ENCODE measurements around the gene C14orf132. TPM values are rescaled to one million over a fixed set of nuclear protein-coding genes. Genes with fewer than 3 reads are reported as not detected.

C14orf132 gene
- total RNA-seq, 2 donors from 2014 or later, result 12.3 to 21.9 TPM

- H3K36me3 ChIP-seq (ENCODE audit: control insufficient read depth, insufficient read depth, low read length), result no peaks in the 10 kb centered on the region
- Mint-ChIP-seq H3K4me3 (no peak overlapping the region), H3K36me3 (ENCODE audit: low read depth) (no peaks in the 10 kb centered on the region), H3K4me1 (no peaks in the 10 kb centered on the region), H3K27me3 (ENCODE audit: insufficient read depth) (no peaks in the 10 kb centered on the region), H3K9me3 (peaks cover 19% of the 10 kb centered on the region), H3K27ac (no peak overlapping the region)
- WGBS, 2 experiments (ENCODE audit: insufficient coverage in 1 of 2, insufficient read length in 1 of 2), result 85 to 100% methylated on average over 2 to 3 of the region's 3 CpGs
- no peak overlapping the region for H3K4me3 ChIP-seq (ENCODE audit: low read length)
- H3K27ac ChIP-seq (ENCODE audit: low read depth, low read length), result no peak overlapping the region
- H3K27me3 ChIP-seq (ENCODE audit: control insufficient read depth, insufficient read depth, low read length, poor library complexity, severe bottlenecking), result no peaks in the 10 kb centered on the region
- DNase-seq, result no peak
- H3K4me1 ChIP-seq (ENCODE audit: control insufficient read depth, insufficient read depth, low read length), result no peaks in the 10 kb centered on the region
- peaks cover 8% of the 10 kb centered on the region for H3K9me3 ChIP-seq (ENCODE audit: control insufficient read depth, low read length)
- TF ChIP-seq, protein P1, sequence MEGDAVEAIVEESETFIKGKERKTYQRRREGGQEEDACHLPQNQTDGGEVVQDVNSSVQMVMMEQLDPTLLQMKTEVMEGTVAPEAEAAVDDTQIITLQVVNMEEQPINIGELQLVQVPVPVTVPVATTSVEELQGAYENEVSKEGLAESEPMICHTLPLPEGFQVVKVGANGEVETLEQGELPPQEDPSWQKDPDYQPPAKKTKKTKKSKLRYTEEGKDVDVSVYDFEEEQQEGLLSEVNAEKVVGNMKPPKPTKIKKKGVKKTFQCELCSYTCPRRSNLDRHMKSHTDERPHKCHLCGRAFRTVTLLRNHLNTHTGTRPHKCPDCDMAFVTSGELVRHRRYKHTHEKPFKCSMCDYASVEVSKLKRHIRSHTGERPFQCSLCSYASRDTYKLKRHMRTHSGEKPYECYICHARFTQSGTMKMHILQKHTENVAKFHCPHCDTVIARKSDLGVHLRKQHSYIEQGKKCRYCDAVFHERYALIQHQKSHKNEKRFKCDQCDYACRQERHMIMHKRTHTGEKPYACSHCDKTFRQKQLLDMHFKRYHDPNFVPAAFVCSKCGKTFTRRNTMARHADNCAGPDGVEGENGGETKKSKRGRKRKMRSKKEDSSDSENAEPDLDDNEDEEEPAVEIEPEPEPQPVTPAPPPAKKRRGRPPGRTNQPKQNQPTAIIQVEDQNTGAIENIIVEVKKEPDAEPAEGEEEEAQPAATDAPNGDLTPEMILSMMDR (conservative IDR thresholded peaks at IDR 0.05), result no peak
- H3K9ac ChIP-seq (ENCODE audit: extremely low read depth, low read length, poor library complexity, severe bottlenecking), result no peak overlapping the region
These were observed 81.2 kb downstream of the C14orf132 start for GRCh38 chr14:96120392-96120791.

- no peaks in the 10 kb centered on the region for H3K36me3 ChIP-seq (ENCODE audit: control insufficient read depth, insufficient read depth, low read length)
- no peak for DNase-seq
- Mint-ChIP-seq H3K27ac (no peak overlapping the region), H3K36me3 (ENCODE audit: low read depth) (no peaks in the 10 kb centered on the region), H3K4me3 (no peak overlapping the region), H3K4me1 (no peaks in the 10 kb centered on the region), H3K9me3 (peaks cover 14% of the 10 kb centered on the region), H3K27me3 (ENCODE audit: insufficient read depth) (no peaks in the 10 kb centered on the region)
- H3K4me1 ChIP-seq (ENCODE audit: control insufficient read depth, insufficient read depth, low read length), result no peaks in the 10 kb centered on the region
- no peaks in the 10 kb centered on the region for H3K27me3 ChIP-seq (ENCODE audit: control insufficient read depth, insufficient read depth, low read length, poor library complexity, severe bottlenecking)
- WGBS, 2 experiments (ENCODE audit: insufficient coverage in 1 of 2, insufficient read length in 1 of 2), result 92 to 96% methylated on average over 4 of the region's 4 CpGs
- no peak overlapping the region for H3K4me3 ChIP-seq (ENCODE audit: low read length)
- H3K9ac ChIP-seq (ENCODE audit: extremely low read depth, low read length, poor library complexity, severe bottlenecking), result no peak overlapping the region
- no peak overlapping the region for H3K27ac ChIP-seq (ENCODE audit: low read depth, low read length)
- TF ChIP-seq, protein P1 (conservative IDR thresholded peaks at IDR 0.05), result no peak
- H3K9me3 ChIP-seq (ENCODE audit: control insufficient read depth, low read length), result peaks cover 5% of the 10 kb centered on the region
These were observed 81.8 kb downstream of the C14orf132 start for GRCh38 chr14:96120941-96121340.

DNA sequence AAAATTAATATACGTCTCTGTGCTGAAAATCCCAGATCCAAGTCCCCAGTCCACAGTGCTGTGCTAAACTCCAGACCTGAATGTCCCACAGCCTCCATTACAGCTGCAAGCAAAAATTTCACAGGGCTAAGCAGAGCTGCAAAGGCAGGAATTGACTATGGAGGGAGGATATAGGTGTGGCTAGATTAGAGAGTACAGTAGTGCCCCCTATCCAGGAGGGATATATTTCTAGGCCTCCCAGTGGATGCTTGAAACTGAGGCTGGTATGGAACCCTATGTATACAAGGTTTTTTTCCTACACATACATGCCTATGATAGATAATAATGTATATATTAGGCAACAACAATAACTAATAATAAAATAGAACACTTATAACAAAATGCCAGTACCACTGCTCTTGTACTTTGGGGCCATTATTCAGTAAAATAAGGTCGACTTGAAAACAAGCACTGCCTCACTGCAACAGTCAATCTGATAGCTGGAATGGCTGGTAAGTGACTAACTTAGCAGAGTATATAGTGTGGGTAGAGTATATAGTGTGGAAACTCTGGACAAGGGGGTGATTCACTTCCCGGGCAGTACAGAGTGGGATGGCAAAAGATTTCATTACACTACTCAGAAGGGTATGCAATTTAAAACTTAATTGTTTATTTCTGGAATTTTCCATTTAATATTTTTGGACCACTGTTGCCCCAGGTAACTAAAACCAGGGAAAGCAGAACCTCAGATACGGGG, 82.7 kb downstream of the C14orf132 start:
- H3K27me3 Mint-ChIP-seq (ENCODE audit: insufficient read depth), result no peaks in the 10 kb centered on the region
- no peaks in the 10 kb centered on the region for H3K36me3 ChIP-seq (ENCODE audit: control insufficient read depth, insufficient read depth, low read length)
- no peak overlapping the region for H3K27ac ChIP-seq (ENCODE audit: low read depth, low read length)
- peaks cover 9% of the 10 kb centered on the region for H3K9me3 Mint-ChIP-seq
- H3K36me3 Mint-ChIP-seq (ENCODE audit: low read depth), result no peaks in the 10 kb centered on the region
- no peak overlapping the region for H3K9ac ChIP-seq (ENCODE audit: extremely low read depth, low read length, poor library complexity, severe bottlenecking)
- WGBS, 2 experiments (ENCODE audit: insufficient coverage in 1 of 2, insufficient read length in 1 of 2), result 93% methylated on average over 4 of the region's 4 CpGs
- TF ChIP-seq, protein P1 (conservative IDR thresholded peaks at IDR 0.05), result no peak
- no peak overlapping the region for H3K27ac Mint-ChIP-seq
- peaks cover 3% of the 10 kb centered on the region for H3K9me3 ChIP-seq (ENCODE audit: control insufficient read depth, low read length)
- H3K27me3 ChIP-seq (ENCODE audit: control insufficient read depth, insufficient read depth, low read length, poor library complexity, severe bottlenecking), result no peaks in the 10 kb centered on the region
- DNase-seq, result no peak
- H3K4me1 ChIP-seq (ENCODE audit: control insufficient read depth, insufficient read depth, low read length), result no peaks in the 10 kb centered on the region
- H3K4me1 Mint-ChIP-seq, result no peaks in the 10 kb centered on the region
- no peak overlapping the region for H3K4me3 Mint-ChIP-seq
- no peak overlapping the region for H3K4me3 ChIP-seq (ENCODE audit: low read length)

All from endodermal cell (in vitro differentiated cells).